ENCODE data around the gene SLC1A5.

DNA sequence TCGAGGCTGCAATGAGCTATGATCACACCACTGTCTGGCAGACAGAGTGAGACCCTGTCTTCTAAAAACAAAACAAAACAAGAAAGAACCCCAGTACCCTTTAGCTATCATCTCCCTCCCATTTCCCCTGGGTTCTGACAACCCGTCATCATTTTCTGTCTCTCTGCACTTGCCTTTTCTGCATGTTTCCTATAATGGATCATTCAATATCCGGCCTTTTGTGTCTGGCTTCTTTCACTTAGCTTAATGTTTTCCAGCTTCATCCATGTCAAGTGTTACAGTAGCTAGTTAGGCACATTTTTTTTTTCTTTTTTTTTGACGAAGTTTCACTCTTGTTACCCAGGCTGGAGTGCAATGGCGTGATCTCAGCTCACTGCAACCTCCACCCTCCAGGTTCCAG is 45.7 kb upstream of the SLC1A5 start:
- TF ChIP-seq CTCF (IDR thresholded peaks at IDR 0.05) (no peak), FOXP1 (CRISPR knock-in tag; IDR thresholded peaks at IDR 0.05; ENCODE audit: borderline replicate concordance) (no peak), SMAD3 (CRISPR knock-in tag; IDR thresholded peaks at IDR 0.05; ENCODE audit: borderline replicate concordance) (no peak), FOXP4 (CRISPR knock-in tag; IDR thresholded peaks at IDR 0.05) (no peak), ZNF281 (CRISPR knock-in tag; IDR thresholded peaks at IDR 0.05) (no peak)
- TF ChIP-seq, protein P1, sequence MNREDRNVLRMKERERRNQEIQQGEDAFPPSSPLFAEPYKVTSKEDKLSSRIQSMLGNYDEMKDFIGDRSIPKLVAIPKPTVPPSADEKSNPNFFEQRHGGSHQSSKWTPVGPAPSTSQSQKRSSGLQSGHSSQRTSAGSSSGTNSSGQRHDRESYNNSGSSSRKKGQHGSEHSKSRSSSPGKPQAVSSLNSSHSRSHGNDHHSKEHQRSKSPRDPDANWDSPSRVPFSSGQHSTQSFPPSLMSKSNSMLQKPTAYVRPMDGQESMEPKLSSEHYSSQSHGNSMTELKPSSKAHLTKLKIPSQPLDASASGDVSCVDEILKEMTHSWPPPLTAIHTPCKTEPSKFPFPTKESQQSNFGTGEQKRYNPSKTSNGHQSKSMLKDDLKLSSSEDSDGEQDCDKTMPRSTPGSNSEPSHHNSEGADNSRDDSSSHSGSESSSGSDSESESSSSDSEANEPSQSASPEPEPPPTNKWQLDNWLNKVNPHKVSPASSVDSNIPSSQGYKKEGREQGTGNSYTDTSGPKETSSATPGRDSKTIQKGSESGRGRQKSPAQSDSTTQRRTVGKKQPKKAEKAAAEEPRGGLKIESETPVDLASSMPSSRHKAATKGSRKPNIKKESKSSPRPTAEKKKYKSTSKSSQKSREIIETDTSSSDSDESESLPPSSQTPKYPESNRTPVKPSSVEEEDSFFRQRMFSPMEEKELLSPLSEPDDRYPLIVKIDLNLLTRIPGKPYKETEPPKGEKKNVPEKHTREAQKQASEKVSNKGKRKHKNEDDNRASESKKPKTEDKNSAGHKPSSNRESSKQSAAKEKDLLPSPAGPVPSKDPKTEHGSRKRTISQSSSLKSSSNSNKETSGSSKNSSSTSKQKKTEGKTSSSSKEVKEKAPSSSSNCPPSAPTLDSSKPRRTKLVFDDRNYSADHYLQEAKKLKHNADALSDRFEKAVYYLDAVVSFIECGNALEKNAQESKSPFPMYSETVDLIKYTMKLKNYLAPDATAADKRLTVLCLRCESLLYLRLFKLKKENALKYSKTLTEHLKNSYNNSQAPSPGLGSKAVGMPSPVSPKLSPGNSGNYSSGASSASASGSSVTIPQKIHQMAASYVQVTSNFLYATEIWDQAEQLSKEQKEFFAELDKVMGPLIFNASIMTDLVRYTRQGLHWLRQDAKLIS (CRISPR knock-in tag; IDR thresholded peaks at IDR 0.05; ENCODE audit: borderline replicate concordance) = no peak
